NCI-H82 (cell line): Measurements from ENCODE around the gene ULBP3.
A peak's percentile ranks its signal among the peaks of the same experiment; 100 is the strongest.

Experiments used
- DNase-seq: peaks from one replicate; lab custom pipeline; 2025; lab: John Stamatoyannopoulos, UW

ULBP3 gene

DNA sequence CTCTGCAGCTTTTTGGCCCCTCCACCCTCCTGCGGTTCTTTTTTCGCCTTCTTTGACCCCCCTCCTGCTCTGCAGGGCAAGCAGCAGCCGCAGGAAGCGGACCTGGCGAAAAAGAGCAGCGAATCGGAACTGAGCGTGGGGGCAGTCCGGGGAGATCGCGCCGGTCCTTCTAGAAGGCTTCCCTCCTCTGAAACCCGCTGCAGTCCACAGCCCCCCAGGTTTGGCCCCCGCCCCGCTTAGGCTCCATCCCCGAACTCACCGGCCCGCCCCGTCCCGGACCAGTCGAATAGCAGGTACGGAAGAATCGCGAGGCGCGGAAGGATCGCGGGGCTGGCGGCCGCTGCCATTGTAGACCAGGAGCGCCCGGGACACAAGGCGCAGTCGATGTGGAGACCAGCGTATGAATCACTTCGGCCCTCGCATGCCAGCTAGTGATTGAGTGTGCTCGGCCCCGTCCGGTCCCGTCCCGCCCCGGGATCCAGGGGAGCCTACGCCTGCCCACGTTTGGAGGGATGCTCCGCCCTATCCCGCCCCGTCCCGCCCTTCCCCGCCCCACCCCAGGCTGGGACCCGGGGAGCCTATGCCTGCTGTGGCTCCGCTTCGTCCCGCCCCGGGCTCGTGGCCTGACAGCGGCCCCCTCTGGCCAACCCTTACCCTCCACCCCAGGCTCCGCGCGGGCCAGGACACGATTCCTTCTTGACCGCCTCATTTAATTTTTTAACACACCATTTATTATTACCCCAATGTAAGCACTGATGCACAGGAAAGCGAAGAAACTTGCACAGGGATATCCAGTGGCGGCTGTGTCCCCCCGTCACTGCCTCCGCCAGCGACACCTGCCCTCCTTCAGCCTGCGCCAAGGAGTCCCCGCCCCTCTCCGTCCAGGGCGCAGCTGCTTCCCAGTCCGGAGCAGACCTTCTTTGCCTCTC lies at the start of gene ULBP3:
Gene ULBP3, minus strand, starts transcription at position 402 of the 929 bp plus-strand sequence. Its CDS starts 55 bp downstream, at position 347.
- peak; percentile 54 for DNase-seq

- no peak for DNase-seq
Observed at GRCh38 chr6:150118627-150119026, 49.7 kb upstream of the ULBP3 start.

DNA sequence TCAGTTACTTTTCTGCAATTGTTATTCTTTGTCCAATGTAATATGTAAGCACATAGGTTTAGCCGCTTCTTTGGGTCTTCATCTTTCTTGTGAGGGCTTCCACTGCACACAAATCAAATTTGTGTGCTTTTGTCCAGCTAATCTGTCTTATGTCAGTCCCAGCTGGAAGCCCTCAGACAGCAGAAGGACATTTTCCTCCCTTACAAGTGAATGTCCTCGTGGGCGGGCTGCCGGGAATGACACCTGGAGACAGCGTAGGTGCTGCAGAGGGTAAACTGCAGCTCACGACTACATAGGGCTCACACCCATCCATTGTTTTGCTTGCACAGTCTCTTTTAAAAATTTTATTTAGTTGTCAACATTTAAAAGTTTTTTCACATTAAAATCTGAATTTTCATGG lies 49.3 kb upstream of the ULBP3 start:
- DNase-seq: no peak

DNA sequence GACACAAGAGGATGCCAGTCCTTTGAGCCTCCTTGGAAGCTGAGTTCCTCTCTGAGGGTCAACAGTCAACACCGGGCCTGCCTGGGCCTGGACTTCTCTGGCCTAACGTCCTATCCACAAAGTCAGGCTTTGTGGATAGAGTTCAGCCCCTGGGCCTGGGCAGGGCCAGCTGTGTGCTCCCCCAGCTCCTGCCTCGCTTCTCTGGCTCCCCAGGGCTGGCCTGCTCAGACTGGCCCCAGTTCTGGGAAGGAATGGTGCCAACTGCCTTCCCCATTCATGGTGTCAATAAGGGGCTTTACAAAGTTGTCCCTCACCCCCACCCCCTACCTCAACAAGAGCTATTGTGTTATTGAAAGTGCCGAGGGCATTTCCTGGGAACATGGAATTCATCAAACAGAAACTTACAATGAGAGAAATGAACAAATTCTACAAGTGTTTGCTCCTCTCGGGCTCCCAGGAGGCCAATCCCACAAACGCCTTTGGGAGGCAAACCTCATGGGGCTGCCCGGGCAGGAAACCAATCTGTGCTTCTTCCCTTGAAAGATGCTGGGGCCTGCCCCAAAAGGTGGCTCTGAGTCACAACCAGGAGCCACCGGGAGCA lies 47.4 kb upstream of the ULBP3 start:
- no peak for DNase-seq

DNA sequence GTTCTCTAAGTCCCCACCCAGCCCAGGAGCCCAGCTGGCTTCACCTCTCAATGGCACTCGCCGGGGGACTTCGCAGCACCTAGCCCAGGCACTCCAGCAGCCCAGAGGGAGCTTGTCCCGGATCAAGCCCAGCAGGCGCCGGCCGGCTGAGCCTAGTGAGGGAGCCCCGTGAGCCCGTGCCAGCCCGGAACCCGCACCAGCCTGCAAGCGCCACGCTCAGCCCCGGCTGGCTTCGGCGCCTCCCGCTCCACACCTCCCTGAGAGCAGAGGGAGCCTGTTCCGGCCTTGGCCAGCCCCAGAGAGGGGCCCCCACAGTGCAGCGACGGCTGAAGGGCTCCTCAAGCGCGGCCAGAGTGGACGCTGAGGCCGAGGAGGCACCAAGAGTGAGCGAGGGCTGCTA lies 46.8 kb upstream of the ULBP3 start:
- no peak for DNase-seq

- DNase-seq: no peak
Observed at GRCh38 chr6:150112233-150112632, 43.3 kb upstream of the ULBP3 start.

DNA sequence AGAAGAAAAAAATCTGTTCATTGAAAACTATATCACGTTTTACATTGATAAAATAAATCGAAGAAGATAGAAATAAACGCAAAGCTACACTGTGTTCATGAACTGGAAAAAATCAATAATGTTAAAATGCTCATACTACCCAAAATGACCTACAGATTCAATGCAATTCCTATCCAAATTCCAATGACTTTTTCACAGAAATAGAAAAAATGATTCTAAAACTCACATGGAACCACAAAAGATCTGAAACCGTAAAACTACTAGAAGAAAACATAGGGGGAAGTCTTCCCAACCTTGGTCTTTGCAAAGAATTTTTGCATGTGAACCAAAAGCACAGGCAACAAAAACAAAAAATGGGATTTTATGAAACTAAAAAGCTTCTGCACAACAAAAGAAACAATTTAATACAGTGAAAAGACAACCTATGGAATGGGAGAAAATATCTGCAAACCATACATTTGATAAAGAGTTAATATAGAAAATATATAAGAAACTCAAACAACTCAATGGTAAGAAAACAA lies 33.9 kb upstream of the ULBP3 start:
- DNase-seq: no peak

DNA sequence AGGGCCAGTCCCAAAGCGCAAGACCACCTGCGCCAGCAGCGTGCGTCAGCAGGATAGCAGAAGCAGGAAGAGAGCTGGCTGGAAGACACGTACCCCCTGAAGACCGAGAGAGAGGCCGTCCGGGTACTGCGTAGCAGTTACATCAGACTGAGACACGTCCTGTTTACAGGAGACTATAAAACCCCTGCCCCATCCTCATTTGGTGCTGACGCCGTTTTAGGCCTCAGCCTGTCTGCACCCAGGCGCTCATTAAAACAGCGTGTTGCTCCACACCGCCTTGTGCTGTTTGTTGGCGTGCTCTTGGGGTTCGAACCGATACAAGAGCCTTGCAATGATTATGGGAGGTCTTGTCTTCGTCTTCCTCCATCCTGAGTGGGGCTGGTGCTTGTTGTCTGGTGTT lies 31.8 kb upstream of the ULBP3 start:
- no peak for DNase-seq

DNA sequence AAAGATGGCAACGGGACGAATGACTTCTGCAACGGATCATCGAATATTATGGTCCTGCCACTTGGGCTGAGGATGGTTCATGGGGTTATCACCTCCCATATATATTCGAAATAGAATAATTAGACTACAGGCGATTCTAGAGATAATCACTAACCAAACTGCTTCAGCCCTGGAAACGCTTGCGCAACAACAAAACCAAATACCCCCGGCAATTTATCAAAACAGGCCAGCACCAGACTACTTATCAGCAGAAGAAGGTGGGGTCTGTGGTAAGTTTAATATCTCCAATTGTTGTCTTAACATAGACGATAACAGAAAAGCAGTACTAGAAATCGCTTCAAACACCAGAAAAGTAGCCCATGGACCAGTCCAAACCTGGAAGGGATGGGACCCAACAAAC lies 31.0 kb upstream of the ULBP3 start:
- no peak for DNase-seq

- DNase-seq: no peak
Observed at GRCh38 chr6:150099546-150099945, 30.6 kb upstream of the ULBP3 start.

DNA sequence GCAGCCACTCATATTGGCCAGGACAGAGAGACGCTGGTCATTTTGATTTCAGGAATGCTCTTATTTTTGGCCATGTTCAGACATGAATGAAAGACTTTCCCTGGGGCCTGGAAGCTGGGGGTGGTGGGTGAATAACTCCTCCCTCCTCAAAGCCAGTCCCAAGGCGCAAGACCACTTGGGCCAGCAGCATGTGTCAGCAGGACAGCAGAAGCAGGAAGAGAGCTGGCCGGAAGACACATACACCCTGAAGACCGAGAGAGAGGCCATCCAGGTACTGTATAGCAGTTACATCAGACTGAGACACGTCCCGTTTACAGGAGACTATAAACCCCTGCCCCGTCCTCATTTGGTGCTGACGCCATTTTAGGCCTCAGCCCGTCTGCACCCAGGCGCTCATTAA lies 29.2 kb upstream of the ULBP3 start:
- no peak for DNase-seq

- DNase-seq: no peak
Observed at GRCh38 chr6:150093397-150093796, 24.5 kb upstream of the ULBP3 start.

GRCh38 chr6:150091476-150091875 lies 22.6 kb upstream of the ULBP3 start:
- no peak for DNase-seq

DNA sequence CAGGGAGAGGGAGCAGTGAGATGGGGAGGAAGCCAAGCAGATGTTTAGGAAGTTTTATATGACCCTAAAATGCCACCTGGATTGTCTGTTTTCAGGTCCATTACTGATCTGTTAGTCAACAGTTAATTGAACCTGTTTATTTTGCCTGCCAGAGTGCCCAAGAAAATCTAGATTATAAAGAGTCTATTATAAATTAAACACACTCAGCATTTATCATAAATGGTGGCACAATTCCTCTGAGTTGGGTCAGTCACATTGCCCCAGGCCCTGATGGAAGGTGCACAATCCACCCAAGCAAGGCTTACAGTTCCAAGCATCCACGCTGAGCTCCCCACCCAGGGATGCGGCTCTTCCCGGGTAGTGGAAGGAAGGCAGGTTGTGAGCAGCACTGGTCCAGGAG lies 21.4 kb upstream of the ULBP3 start:
- no peak for DNase-seq

GRCh38 chr6:150088481-150089154 lies 19.7 kb upstream of the ULBP3 start:
- DNase-seq: no peak

- DNase-seq: no peak
Observed at GRCh38 chr6:150087336-150087735, 18.4 kb upstream of the ULBP3 start.

DNA sequence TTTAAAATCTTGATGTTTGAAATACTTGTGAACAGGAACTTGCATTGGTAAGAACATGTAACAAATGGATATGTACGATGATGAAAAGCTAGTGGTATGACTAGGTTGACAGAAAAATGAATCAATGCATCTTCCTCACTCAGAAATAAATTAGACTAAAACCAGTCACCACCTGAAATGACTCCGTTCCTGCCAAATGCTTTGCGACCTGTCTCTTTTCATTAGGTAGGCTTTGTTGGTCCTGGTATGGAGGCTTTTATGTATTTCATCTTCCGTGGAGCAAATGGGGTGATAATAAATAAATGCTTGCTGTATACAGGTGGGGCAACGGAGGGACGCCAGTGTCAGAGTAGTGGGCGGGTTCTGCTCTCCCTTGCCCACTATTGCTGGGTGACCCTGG lies 17.1 kb upstream of the ULBP3 start:
- DNase-seq: no peak

- no peak for DNase-seq
Observed at GRCh38 chr6:150084426-150084825, 15.5 kb upstream of the ULBP3 start.

DNA sequence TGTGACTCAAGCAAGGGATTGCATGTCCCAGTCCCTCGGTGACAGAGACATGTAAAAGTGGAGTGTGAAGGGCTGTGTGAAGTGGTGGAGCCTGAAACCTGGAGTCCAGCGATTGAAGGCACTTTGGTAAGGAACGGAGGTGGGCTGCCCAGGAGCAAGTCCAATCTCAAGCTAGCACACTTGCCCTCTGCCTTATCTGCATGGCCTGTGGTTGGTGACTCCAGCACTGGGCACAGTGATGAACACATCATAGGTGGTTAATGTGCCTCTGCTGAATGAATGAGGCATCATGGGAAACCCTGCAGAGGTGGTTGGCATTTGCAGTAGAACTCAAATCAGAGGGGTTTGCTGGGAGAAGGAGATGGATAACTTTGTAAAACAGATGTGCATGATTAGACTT lies 14.9 kb upstream of the ULBP3 start:
- DNase-seq: no peak

GRCh38 chr6:150081702-150082101 lies 12.8 kb upstream of the ULBP3 start:
- DNase-seq: peak; percentile 6

GRCh38 chr6:150079604-150080003 lies 10.7 kb upstream of the ULBP3 start:
- DNase-seq: peak; percentile 7

DNA sequence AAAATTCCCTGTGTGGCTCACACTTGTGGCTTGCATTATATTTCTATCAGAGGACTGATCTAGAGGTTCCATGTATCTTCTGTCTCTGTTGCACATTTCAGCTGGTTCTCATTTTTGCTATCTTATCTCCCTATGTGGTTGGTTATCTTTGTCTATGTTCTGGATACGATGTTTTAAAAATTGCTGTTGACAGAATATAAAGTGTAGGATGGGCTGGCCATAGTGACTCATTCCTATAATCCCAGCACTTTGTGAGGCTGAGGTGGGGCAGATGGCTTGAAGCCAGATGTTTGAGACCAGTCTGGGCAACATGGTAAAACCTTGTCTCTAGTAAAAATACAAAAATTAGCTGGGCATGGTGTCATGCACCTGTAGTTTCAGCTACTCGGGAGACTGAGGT lies 9.9 kb upstream of the ULBP3 start:
- DNase-seq: no peak
